Limb (tissue), 2 donors: ENCODE measurements around the gene HTRA3.

Experiments used
- DNase-seq, 2 donors: peaks; one replicate each; pipeline ENCODE4 v3.0.0-alpha.2; 2016; ENCODE audit errors: extremely low spot score in 2 of 2

The HTRA3 gene

DNA sequence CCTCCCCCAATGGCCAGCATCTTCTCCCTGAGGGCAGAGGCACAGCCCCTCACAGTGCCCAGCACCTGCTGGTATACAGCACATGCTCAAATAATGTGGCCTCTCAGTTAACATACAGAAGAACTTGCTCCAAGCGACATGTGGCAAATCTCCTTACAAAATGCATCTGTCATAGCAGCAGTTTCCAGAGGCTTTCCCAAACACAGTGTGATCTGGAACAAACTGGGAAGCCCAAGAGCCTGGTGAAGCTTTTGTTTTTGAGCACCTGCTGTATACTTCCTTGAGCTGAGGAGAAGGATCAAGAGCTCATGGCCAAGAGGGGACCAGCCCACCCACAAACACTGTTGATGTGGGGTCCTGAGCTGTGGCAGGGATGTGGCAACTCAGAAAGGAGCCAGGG lies 34.8 kb upstream of the HTRA3 start:
- no peak for DNase-seq

DNA sequence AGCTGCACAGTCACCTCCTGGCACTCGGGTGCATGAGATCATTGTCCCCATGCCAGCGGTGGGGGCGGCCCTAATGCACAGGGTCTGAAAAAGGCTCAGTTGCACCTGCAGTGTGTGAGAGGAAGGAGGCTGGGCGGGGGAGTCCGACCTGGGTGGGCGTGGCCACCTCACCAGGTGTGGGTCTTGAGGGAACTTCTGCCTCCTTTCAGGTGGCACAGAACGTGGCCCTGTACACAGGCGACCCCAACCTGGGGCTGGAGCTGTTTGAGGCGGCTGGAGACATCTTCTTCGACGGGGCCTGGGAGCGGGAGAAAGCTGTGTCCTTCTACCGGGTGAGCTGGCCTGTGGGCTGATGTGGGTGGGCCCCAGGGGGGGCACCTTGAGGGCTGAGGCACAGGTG lies 34.3 kb upstream of the HTRA3 start:
- no peak for DNase-seq

- DNase-seq = no peak
These were observed 33.9 kb upstream of the HTRA3 start for GRCh38 chr4:8235686-8236085.

DNA sequence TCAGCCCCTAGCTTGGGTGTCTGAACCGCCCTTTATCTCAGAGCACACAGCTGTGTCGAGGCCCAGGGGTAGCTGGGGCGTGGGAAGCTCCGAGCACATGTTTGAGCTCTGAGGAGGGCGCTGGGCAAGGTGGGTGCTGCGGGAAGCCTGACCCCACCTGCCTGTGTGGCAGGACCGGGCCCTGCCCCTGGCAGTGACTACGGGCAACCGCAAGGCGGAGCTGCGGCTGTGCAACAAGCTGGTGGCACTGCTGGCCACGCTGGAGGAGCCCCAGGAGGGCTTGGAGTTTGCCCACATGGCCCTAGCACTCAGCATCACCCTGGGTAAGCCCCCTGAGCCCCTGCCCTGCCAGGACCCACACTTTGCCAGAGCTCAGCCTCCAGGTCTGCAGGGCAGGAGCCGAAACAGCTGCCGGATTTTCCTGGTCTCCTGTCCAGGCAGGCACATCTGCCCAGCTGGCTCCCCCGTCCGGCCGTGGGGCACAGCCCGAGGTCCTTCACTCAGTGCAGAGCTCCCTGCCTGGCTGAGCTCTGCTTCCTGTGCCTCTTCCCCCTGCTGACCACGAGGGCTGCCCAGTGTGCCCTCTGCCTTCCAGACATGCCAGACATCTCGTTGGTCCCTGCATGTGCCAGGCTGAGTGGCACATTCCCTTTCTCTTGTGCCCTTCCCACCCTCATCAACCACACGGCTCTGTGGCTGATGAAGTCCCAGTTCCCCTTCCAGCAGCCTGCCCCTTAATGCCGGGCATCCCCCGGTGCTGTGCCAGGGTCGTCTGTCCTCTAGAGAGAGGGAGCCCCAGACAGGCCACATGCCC lies 33.2 kb upstream of the HTRA3 start:
- DNase-seq = no peak

GRCh38 chr4:8236920-8237195 lies 32.7 kb upstream of the HTRA3 start:
- no peak for DNase-seq

- no peak for DNase-seq
These were observed 32.1 kb upstream of the HTRA3 start for GRCh38 chr4:8237256-8237989.

GRCh38 chr4:8238036-8238511 lies 31.5 kb upstream of the HTRA3 start:
- no peak for DNase-seq

GRCh38 chr4:8238515-8239053 lies 31.0 kb upstream of the HTRA3 start:
- no peak for DNase-seq

- no peak for DNase-seq
These were observed 30.3 kb upstream of the HTRA3 start for GRCh38 chr4:8239226-8239625.

DNA sequence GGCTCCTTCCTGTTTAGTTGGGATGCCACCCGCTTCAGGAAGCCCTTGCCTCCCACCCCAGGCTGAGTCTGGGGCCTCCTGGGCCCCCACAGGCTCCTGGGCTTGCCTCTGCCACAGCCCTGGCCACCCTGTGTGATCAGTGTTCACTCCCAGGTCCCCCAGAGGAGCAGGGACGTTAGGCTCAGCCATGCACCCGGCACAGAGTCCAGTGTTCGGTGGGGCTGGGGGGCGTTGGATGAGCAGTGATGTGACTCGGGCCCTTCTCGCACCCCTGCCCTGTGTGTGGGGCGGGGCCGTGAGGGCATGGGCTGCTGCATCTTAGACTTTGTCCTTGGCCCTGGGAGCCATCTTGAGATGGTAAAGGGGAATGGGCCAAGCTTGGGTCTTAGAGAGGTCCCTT lies 29.9 kb upstream of the HTRA3 start:
- no peak for DNase-seq

- DNase-seq = no peak
These were observed 29.1 kb upstream of the HTRA3 start for GRCh38 chr4:8240211-8241041.

DNA sequence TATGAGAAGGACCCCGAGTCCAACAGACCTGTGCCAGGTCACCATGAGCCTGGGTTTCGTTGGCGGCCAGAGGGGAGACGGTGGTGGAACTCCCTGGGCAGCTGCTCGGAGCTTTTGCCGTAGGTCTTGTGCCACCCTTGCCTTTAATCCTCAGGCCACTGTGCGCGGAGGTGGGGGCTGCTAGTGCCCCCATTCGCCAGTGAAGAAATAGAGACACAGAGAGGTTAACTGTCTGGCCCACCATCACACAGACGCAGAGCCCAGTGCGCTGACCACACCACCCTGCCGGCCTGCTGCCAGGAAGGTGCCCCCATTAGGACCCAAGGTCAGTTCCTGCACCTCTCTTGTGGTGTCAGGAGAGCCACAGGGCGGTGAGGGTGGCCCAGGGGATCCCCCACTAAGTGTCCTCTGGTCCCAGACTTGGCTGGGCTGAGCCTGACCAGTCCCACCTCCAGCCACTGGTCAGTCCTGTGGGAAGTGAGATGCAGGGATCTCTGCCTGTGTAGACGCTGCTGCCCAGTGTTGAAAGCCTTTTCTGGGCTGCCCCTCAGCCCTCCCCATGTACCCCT lies 28.3 kb upstream of the HTRA3 start:
- DNase-seq = no peak

DNA sequence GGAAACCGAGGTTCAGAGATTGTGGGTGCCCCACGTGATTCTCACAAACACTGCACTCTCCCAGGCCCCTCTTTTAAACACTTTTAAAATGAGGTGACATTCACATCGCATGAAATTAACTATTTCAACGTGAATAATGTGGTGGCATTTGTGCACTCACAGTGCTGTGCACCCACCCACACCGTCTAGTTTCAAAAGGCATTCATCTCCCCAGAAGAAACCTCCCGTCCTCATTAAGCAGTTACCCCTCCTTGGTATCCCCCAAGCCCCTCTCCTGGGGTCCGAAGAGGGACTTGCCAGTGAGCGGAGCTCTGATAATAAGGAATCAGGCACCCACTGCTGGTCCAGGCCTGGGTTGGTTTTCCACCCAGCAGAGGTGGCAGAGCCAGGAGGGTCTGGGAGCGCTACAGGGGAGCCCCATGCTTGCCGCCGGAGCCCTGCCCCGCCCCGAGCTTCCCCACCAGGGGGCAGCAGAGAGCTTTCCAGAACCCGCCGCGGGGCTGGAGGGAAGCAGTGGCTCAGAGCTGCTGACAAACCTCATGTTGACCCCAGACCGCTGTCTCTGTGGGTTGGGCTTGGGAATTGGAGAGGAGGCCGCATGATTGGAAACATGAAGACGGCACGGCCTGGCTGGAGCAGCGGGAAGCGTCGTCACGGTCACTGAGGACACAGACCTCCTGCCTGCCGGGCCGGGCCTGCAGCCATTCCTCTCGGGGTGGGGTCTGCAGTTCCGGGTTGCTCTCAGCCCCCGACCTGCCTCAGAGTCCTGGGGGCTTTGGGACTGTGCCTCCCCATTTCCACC lies 27.5 kb upstream of the HTRA3 start:
- peak; percentile 92 to 96 for DNase-seq

DNA sequence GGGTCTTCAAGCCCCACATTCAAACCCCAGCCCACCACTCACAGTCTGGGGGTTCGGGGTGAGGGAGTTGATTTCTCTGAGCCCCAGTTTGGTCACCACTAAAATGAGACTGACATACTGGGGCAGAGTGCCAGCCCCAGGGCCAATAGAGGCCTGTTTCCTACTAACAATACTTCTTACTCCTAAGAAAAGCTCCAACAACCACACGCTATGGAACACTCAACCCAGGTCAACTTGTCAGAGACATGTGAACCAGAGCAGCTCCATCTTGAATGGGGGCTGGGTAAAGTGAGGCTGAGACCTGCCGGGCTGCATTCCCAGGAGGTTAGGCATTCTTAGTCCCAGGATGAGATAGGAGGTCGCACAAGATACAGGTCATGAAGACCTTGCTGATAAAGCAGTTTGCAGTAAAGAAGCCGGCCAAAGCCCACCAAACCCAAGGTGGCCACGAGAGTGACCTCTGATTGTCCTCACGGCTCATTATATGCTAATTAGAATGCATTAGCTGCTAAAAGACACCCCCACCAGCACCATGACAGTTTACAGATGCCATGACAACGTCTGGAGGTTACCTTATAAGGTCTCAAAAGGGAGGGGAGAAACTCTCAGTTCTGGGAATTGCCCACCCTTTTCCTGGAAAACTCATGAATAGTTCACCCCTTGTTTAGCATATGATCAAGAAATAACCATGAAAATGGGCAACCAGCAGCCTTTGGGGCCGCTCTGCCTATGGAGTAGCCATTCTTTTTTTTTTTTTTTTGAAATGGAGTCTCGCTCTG lies 26.6 kb upstream of the HTRA3 start:
- DNase-seq = no peak

GRCh38 chr4:8244001-8244757 lies 25.4 kb upstream of the HTRA3 start:
- no peak for DNase-seq

- DNase-seq = no peak
These were observed 24.6 kb upstream of the HTRA3 start for GRCh38 chr4:8244931-8245460.

DNA sequence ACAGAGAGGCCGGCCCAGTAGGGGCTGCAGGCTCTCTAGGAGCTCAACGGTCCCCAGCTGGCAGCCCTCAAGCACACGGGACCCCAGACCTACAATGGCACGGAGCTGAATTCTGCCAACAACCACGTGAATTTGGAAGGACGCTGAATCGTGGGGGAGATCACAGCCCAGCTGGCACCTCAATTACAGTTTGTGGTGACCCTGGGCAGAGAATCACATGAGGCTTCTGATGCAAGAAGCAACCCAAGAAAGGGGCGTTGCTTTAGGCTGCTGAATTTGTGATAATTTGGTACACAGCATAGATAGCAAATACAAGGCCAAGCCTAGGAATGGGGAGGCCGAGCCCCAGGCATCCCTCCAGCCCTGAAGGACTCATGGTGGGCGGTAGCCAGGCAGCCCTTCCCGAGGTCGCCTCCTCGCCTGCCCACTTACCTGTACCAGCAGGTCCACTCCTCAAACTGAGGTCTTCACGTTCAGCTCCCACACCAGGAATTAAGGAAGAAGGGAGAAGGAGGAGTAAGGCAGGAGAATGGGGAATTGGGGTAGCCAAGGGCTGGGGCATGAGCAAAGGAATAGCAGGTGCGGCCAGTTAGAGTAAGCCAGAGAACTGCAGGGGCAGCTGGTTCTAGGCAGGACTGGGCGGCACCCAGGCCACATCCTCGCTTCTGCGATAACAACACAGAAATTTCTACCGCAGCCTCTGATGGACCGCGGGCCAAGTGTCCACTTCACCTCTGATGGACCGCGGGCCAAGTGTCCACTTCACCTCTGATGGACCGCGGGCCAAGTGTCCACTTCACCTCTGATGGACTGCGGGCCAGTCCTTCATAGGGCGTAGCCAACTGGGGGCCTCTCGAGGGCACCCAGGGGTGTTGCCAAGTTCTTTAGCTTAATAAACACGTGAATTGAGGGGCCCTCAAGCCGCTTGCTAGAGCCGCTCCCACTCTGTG lies 23.4 kb upstream of the HTRA3 start:
- no peak for DNase-seq
